Lower lobe of right lung (tissue), 2 donors: Measurements from ENCODE around the gene POP4. TPM values are rescaled to one million over a fixed set of nuclear protein-coding genes. Genes with fewer than 3 reads are reported as not detected.

Source experiments
- ATAC-seq, 2 donors: fragments of 200-7000 bp; cut with Tn5 transposase; one replicate each; pipeline ENCODE4 v1.9.1; 2020 to 2022; ENCODE audit warnings: mild to moderate bottlenecking in 2 of 2, moderate library complexity in 2 of 2
- DNase-seq: peaks from one replicate; pipeline ENCODE4 v3.0.0-alpha.2; 2020
- H3K27ac ChIP-seq: fragments of 200-600 bp; one replicate; pipeline ENCODE4 v1.8.0; 2022
- H3K27me3 ChIP-seq: fragments of 200-600 bp; one replicate; pipeline ENCODE4 v1.8.0; 2022; ENCODE audit warnings: low read depth
- H3K36me3 ChIP-seq: fragments of 200-600 bp; one replicate; pipeline ENCODE4 v1.8.0; 2022; ENCODE audit warnings: mild to moderate bottlenecking
- H3K4me1 ChIP-seq: fragments of 200-600 bp; one replicate; pipeline ENCODE4 v1.8.0; 2022
- H3K4me3 ChIP-seq: fragments of 200-600 bp; one replicate; pipeline ENCODE4 v1.8.0; 2022; ENCODE audit warnings: mild to moderate bottlenecking
- H3K9me3 ChIP-seq: fragments of 200-600 bp; one replicate; pipeline ENCODE4 v1.8.0; 2022
- CTCF ChIP-seq: fragments of 200-600 bp; IDR thresholded peaks from one replicate; pipeline ENCODE4 v1.8.0; 2022; ENCODE audit warnings: antibody characterized with exemption, mild to moderate bottlenecking
- intact Hi-C: fragments of 100-400 bp; cut with DNase I; formaldehyde crosslinking; loops from one replicate; pipeline ENCODE4 v1.11.0; 2022
- total RNA-seq: library from RNA; stranded (reverse); fragmentation: NEBNext Ultra II Directional; extraction: Animal tissue kit (Norgen Biotek cat#: 25700); gene quantifications from one replicate; pipeline ENCODE4 v1.2.1, GENCODE V29; 2021
- donor health status: DM: no; HTN: yes; CAD: no; lungs with severe emphysema.

Gene POP4
- total RNA-seq, 1 donor from 2014 or later = 44.4 TPM

DNA sequence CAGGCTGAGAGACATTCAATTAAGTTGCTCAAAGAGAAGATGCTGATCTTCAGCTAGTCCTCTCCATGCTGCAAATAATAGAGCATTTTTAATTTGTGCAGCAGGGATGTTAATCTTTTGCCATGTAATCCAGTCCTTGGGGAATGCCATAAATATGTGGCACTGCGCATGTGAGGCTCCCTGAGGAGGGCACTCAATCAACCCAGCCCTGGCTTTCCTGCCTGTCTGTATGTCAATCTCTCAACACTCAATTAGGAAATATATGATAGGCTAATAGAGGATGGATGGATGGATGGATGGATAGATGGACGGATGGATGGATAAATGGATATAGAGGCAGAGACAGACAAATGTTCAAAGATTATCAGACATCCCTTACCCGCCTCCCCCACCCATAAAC lies 31.6 kb upstream of the POP4 start:
- intact Hi-C loops = no loop called here
- no peak for DNase-seq

GRCh38 chr19:29576046-29576606 lies 30.0 kb upstream of the POP4 start:
- no peaks in the 10 kb centered on the region for H3K9me3 ChIP-seq
- no peak for ATAC-seq
- no peak overlapping the region for H3K27ac ChIP-seq
- H3K4me1 ChIP-seq = no peaks in the 10 kb centered on the region
- DNase-seq = no peak
- intact Hi-C loops = no loop called here
- no peak for TF ChIP-seq CTCF
- no peaks in the 10 kb centered on the region for H3K36me3 ChIP-seq
- no peak overlapping the region for H3K4me3 ChIP-seq
- peaks cover 15% of the 10 kb centered on the region for H3K27me3 ChIP-seq

More for the DNA sequence above, 31.6 kb upstream of the POP4 start:
- Histone ChIP-seq H3K27me3 (peaks cover 15% of the 10 kb centered on the region), H3K36me3 (no peaks in the 10 kb centered on the region), H3K4me3 (no peak overlapping the region), H3K9me3 (no peaks in the 10 kb centered on the region), H3K4me1 (no peaks in the 10 kb centered on the region), H3K27ac (no peak overlapping the region)
- ATAC-seq = no peak
- no peak for TF ChIP-seq CTCF

DNA sequence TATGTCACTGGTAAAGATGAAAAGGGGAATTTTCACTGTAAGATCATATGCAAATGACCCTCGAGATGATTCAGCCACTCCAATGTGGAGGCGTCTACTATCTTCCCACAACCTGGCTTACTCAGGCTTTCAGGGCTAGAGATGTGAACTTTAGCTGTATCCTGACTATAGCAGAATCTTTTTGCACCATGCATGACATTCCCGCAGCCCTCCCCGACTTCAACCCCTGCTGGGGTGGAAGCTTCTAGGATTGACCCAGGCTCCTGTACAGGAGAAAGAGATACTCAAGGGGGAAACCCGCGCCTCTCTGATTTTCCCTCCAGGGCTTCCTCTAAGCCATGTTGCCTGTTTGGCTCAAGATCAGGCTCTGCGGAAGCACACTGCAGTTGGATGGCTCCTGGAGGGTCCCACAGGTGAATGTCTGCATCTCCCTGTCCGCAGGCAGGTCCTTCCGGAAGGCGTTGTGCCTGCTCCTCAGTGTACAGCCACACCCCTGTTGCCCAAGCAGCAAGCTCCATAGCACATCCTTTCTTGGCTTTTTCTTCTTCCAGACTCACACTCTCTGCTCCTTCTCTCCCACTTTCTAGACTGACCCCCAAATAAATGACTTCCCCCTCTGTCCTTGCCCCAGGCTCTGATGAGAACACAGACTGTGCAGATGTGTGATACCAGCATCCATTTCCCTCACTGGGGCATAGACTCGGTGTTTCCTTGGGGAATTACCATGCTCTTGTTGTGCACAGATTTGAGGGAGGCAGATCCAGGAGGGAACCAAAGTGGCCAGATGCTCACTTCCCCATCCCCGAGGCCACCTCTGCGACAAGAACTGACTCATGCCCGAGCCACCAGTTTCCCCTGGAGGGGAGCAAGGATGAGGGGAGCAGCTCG lies 29.1 kb upstream of the POP4 start:
- Histone ChIP-seq H3K27ac (no peak overlapping the region), H3K36me3 (no peaks in the 10 kb centered on the region), H3K27me3 (peaks cover 15% of the 10 kb centered on the region), H3K4me3 (no peak overlapping the region), H3K9me3 (no peaks in the 10 kb centered on the region), H3K4me1 (no peaks in the 10 kb centered on the region)
- TF ChIP-seq CTCF = no peak
- intact Hi-C loops = no loop called here
- ATAC-seq (no peak), DNase-seq (no peak)

DNA sequence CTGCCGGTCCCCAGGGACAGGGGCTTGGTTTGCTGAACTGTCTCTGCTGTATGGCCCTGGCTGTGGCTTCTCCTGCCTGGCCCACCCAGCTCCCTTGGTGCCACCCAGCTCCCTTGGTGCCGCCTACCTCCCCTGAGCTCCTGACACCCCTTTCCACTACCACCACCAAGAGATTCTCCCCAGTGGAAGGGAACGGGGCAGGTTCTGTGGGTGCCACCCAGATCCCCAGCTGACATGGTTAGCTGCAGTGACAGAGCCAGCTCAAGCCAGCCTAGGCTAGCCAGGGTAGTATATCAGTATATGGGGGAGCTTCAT lies 28.5 kb upstream of the POP4 start:
- H3K4me1 ChIP-seq = no peaks in the 10 kb centered on the region
- DNase-seq (no peak), ATAC-seq (no peak)
- H3K27ac ChIP-seq = no peak overlapping the region
- no peaks in the 10 kb centered on the region for H3K36me3 ChIP-seq
- no peak for TF ChIP-seq CTCF
- H3K27me3 ChIP-seq = peaks cover 15% of the 10 kb centered on the region
- intact Hi-C loops = no loop called here
- H3K4me3 ChIP-seq = no peak overlapping the region
- no peaks in the 10 kb centered on the region for H3K9me3 ChIP-seq

DNA sequence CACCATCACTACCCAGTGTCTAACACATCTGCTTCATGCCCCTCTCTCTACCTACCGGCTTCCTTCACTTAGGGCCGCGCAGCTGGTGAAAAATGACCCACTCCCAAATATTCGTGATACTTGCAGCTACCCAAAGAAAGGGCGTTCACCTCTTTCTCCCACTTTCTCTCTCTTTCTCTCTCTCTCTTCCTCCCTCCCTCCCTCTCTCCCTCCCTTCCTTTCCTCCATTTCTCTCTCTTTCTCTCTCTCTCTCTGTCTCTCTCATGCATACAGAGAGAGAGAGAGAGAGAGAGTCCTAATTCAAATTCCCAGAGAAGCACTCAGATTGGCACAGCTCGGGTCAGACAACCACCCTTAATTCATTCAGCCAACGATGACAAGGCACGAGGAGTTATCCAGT lies 27.7 kb upstream of the POP4 start:
- Histone ChIP-seq H3K27me3 (peaks cover 15% of the 10 kb centered on the region), H3K9me3 (no peaks in the 10 kb centered on the region), H3K36me3 (no peaks in the 10 kb centered on the region), H3K4me1 (no peaks in the 10 kb centered on the region), H3K27ac (no peak overlapping the region), H3K4me3 (no peak overlapping the region)
- DNase-seq (no peak), ATAC-seq (no peak)
- no peak for TF ChIP-seq CTCF
- intact Hi-C loops = no loop called here
